GDM1 (cell line): ENCODE measurements around the gene ZNF275.
"Not testable (repeated sequence)": the region's sequence is repeated elsewhere in the genome, so short reads cannot be mapped to it uniquely, and the experiment has no call there.

Experiments
- DNase-seq: peaks from one replicate; lab custom pipeline; 2025; lab: John Stamatoyannopoulos, UW

ZNF275 gene

DNA sequence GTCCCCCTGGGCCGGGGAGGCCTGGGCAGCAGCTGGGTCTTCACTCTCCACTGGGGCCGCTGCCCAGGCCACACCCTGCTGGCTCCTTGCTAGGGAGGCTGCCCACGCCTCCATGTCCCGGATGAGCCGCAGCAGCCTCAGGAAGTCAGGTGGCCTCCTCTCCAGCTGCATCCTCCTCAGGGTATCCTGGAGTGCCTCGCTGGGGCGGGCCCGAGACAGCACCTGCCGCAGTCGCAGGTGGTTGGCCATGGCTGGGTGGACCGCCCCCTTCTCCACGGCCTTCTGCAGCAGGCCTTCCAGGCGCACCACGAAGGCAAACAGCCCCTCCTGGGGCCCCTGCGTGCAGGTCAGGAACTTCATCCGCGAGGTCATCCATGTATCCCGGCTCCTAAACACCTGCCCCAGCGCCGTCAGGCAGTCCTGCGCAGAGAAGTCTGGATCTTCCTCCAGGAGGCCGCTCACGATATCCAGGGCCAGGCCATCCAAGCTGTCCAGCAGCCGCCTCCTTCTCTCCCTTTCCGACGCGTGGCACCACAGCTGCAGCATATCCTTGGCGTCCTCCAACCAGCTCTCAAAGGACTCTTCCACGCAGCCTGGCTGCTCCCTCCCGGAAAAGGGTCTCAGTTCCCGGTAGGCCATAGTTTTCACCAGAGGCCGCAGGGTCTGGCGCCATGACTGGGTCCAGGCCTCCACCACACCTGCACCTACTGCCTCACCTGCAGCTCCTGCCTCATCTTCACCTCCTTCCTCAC, 14.5 kb upstream of the ZNF275 start:
- DNase-seq: no peak

GRCh38 chrX:153320047-153320443, 13.9 kb upstream of the ZNF275 start:
- not testable (repeated sequence) for DNase-seq

DNA sequence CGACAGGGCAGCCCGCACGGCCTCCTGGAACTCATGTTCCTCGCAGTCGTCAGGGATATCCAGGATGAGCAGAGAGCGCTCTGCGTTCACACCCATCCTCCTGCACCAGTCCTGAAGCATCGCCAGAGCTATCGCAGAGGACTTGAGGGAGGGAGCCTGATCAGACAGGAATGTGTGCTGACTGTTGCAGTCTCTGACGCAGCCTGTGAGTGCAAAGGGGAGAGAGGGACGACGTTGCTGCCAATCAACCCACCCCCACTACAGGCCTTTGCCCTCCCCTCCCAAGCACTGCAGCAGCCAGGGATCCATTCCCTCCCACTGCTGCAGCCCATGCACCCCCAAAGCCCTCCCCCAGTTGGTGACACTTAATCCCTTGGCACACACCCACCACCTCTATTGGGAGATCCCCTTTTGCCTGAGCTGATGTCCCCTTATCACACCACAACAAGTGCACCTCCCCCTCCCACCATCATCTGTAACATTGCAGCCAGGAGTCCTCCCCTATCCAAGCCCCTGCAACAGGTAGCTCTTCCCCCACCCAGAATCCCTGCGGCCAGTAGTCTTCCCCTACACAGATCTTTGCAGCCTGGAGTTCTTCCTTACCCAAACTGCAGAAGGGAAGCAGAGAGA, 13.3 kb upstream of the ZNF275 start:
- no peak for DNase-seq

DNA sequence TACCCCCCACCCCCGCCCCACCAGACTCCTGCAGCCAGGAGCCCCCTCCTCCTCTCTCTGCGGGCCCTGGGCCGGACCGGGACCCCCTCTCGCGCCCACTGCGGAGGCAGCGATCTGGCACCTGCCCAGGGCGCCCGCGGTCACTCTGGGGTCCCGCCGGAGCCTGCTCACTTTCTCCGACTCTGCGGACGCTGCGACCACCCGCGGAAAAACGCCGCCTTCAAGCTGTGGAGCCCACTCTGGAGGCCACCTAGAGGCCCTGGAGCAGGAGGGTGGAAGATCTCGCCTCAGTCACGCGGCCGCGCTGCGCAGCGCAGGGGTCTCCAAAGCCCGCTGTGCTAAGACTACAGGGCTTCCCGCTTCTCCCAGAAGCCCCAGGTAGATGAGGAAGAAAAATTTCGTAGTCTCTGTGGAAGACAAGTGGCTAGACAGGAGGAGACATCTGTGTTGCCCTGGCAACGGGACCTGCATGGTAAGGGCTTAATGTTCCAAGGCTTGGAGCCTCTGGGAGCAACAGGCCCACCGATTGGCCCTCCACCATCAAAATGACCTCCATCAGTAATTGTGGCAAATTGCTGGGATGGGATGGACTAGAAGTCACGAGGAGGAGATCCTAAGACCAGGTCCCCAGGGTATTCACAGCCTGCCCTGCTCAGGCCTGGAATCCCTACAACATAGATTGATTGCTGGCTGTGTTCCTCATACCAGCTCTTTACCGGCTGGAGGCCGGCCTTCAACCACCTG, 12.4 kb upstream of the ZNF275 start, which contains the start of gene PNMA6F:
PNMA6F (minus strand) TSS at position 387 of the 744 bp plus-strand sequence. CDS start 1,093 bp downstream, outside the sequence.
- no peak for DNase-seq

GRCh38 chrX:153327561-153327960, 6.4 kb upstream of the ZNF275 start:
- DNase-seq: no peak

GRCh38 chrX:153333266-153333665, 687 bp upstream of the ZNF275 start:
- no peak for DNase-seq

DNA sequence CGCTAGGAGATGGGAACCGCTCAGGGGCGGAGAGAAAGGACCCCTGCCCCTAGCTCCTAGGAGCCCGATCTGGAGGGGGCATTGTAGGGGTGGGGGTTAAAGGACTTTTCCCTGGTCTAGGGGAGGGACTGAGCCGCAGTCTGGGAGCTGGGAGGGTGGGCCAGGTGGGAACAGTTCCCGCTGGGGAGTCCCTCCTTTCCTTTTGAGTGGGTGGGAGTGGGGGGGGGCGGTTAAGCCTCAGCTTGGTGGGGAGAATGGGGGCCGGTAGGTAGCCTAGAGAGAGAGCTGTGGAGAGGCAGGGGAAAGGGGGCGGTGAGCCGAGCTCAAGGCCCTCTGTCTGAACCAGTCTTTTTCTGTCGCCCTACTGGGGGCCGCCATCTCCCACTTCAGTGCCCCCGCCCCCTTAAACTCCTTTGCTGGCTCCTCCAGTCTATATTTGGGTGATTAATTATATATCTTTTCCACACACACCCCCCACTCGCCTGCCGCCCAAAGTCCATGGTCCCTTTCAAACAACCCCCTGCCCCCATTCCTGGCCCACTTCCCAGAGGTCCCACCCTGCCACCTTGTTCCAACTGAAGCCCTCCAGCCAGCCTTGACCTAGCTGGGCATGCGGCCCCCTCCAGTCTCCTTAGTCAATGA, 822 bp downstream of the ZNF275 start:
- DNase-seq: no peak

DNA sequence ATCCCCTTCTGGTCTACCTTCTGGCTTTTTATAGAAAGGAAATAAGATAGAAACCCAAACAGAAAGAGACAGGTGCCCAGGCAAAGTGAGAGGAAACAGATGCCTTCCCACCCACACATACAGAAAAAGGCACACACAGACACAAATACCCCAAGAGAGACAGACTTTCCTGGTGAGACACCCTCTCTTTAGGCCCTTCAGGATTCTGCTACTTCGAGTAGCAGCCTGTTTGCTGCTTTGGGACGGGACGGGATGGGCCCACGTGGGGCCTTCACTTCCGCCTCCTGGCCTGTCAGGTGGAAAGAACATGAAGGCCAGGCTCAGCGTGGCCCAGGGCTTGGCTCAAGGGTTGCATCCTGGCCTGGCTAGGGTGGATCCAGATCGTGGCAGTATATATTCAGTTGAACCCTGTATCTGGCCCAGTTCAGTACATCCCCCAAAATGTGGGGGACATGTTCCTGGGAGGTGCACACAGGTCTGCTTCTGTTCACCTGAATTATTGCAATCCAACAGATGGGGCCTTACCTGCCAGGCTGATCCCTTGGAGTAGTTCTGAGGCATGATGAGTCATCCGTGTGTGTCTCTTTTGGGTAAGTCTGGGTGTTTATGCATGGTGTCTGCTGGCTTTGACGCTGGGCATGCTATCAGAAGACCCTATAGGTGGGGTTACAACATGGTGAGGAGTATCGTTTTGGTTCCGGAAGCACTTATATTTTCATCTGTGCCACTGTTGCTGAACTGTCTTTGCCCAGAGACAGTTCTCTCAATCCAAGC, 2.4 kb downstream of the ZNF275 start:
- DNase-seq: no peak

DNA sequence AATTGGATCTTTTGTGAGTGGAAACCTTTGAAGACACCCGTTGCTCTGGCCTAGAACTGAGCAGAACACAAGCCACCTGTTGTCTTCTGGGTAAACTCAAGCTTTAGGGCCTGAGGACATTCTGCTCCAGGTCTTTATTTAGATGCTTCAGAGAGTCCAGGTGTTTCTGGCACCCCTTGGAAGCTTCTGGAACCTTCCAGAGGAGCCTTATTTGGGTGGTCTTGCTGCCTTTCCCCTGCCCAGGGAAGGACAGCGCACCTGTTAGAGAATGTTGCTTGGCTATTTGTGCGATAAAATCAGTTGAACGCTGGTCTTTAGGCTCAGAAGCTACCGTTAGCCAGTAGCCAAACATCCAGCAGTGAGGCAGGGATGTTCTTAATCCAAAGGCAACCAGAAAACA, 3.0 kb downstream of the ZNF275 start:
- DNase-seq: no peak

- DNase-seq: no peak
Observed at GRCh38 chrX:153338836-153339235, 4.9 kb downstream of the ZNF275 start.

DNA sequence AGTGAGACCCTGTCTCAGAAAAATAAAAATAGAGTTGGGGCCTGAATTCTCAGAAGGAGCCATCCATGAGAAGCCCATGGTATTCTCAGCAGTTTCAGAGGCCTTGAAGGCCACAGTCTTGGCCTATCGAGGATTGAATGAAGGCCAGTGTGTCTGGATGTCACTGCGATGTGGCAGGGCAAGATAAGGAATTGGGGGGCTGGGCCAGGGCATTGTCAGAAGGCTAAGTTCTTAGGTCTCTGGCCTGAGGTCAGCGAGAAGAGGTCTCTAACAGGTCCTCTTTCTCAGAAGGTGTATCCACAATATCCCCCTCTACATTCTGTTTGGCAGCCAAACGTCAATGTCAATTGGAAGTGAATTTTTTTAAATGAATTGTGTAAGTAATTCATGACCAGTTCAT, 5.7 kb downstream of the ZNF275 start:
- DNase-seq: no peak

- no peak for DNase-seq
Observed at GRCh38 chrX:153340111-153340510, 6.2 kb downstream of the ZNF275 start.

GRCh38 chrX:153342762-153343558, 9.0 kb downstream of the ZNF275 start:
- DNase-seq: no peak

DNA sequence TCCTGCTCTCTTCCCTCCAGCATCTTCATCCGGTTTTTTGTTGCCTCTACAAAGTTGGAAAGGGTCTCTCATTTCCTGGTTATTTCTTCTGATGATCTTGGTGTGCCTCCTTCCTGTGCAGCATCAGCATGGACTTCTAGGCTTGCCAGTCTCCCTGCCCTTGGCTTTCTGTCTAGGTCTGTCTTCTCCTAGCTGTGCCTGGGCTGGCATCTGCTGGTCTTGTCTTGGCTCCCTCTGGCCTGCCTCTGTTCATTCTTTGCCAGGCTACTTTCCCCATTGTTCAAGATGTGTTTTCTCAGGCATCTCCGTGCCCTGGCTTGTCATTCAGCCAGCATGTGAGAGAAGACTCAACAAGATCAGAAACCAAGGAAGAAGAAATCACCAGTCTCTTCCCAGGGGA, 9.7 kb downstream of the ZNF275 start:
- no peak for DNase-seq

GRCh38 chrX:153347530-153347929, 13.6 kb downstream of the ZNF275 start:
- no peak for DNase-seq

DNA sequence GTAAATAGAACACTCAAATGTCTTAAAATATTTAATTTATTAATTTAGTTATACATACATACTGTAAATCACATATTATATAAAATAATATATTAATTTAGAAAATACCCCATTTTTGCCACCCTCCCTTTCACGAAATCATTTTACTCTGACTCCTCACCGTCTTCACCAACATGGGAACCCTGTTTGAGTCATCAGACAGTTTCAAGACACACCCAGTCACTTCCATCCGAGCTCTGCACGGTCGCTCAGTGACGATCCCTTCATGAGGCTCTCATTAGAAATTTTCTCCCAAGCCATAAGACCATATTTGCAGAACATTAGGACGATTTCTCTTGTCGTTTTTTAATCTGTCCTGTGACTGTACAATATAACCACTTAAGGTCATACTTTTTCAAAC, 14.5 kb downstream of the ZNF275 start:
- DNase-seq: no peak

DNA sequence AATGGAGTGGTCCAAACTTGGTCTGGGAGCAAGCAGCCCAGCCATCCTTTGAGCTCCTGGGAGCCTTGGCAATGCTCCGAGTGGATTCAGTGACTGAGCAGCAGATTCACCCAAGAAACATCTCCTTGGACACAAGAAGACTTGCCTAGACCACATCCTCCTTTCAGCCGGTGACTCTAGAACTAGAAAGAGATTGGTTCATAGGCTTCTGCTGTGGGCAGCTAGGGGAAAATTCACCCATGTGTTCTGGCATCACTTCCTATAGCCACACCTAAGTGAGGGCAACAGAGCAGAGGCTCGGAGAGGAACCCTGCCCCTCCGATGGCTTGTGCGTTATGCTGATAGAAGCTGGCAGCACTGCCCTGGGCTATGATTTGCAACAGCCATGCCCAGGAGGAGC, 16.0 kb downstream of the ZNF275 start:
- DNase-seq: no peak

- no peak for DNase-seq
Observed at GRCh38 chrX:153351981-153352380, 18.0 kb downstream of the ZNF275 start.

DNA sequence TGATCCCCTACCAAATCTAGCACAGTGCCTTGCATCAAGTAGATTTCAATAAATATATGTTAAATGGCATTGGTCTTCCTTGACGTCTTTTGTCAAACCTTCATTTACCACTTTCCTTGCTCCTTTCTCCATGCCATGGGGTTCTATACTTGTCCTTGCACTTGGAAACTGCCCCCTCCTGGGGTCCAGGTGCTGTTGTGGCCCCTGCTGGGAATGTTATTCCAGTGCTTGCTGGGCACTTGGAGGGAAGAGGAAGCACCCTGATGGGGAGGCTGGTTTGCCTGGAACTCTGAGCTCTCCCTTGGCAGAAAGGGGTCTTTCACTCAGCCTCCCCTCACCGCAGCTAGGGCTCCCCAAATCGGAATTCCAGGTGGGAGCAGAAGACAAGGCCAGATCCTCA, 18.9 kb downstream of the ZNF275 start:
- DNase-seq: no peak

GRCh38 chrX:153353416-153353815, 19.5 kb downstream of the ZNF275 start:
- no peak for DNase-seq

DNA sequence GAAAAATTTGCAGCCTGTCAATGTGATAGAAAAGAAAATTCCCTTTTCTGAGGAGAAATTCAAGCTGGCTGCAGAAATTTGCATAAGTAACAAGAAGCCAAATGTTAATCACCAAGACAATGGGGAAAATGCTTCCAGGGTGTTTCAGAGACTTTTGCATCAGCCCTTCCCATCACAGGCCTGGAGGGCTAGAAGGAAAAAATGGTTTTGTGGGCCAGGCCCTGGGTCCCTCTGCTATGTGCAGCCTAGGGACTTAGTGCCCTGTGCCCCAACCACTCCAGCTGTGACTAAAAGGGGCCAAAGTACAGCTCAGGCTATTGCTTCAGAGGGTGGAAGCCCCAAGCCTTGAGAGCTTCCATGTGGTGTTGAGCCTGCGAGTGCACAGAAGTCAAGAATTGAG, 23.9 kb downstream of the ZNF275 start:
- no peak for DNase-seq
